HepG2 (cell line): ENCODE measurements around the gene HSDL1. TPM values are rescaled to one million over a fixed set of nuclear protein-coding genes. Genes with fewer than 3 reads are reported as not detected.

ENCODE experiments used
- ATAC-seq: fragments of 200-7000 bp; cut with Tn5 transposase; 3 replicates; pipeline ENCODE4 v1.9.1; 2020; ENCODE audit warnings: mild to moderate bottlenecking, moderate library complexity
- BruUV-seq: library from RNA; stranded (reverse); fragments of 400-500 nt; replicated peaks from 2 replicates; lab custom pipeline; 2021; lab: Mats Ljungman, UMichigan
- CTCF ChIA-PET: fragments of 300-600 bp; formaldehyde crosslinking; extraction: SDS; loops from one replicate; lab custom pipeline; 2021; ENCODE audit warnings: low total read pairs, inconsistent platforms, low intra/inter-chr PET ratio; lab: Yijun Ruan, JAX
- POLR2A ChIA-PET: fragments of 350-600 bp; sonication (Branson Sonifier 250); formaldehyde crosslinking; loops from one replicate; lab custom pipeline; 2020; ENCODE audit warnings: antibody characterized with exemption, inconsistent platforms; lab: Yijun Ruan, JAX
- DNase-seq: peaks from one replicate; pipeline ENCODE4 v3.0.0-alpha.2; 2015; ENCODE audit warnings: low spot score
- FAIRE-seq: peaks from 3 replicates; lab custom pipeline; 2011; peaks lifted over from hg19 to GRCh38; lab: Jason Lieb, UNC
- H2AFZ ChIP-seq: one replicate; pipeline ENCODE4 v1.6.1; 2011; ENCODE audit warnings: low read length, inconsistent platforms
- H3K27ac ChIP-seq: fragments of 300-600 bp; 3 replicates; pipeline ENCODE4 v1.8.0; 2011; ENCODE audit warnings: mixed run types, mild to moderate bottlenecking, mixed read lengths, low read length, inconsistent platforms; ENCODE audit not compliant: insufficient read depth; ENCODE audit errors: extremely low read length
- H3K27me3 ChIP-seq, 2 experiments: fragments of 200-600 bp in 1 of 2; 2 replicates in 1 of 2; 3 replicates in 1 of 2; pipeline versions ENCODE4 v1.6.0 to v1.8.0; 2011; ENCODE audit warnings: low read length in 2 of 2, mild to moderate bottlenecking in 2 of 2, moderate library complexity in 2 of 2, inconsistent platforms in 1 of 2; ENCODE audit not compliant: insufficient read depth in 2 of 2, control insufficient read depth in 1 of 2
- H3K36me3 ChIP-seq, 2 experiments: fragments of 200-600 bp in 1 of 2; replicated peaks in 1 of 2; 2 replicates in 1 of 2; 3 replicates in 1 of 2; pipeline versions ENCODE4 v1.5.1 to v1.8.0; 2011; ENCODE audit warnings: low read length in 2 of 2, inconsistent platforms in 1 of 2; ENCODE audit not compliant: insufficient read depth in 2 of 2, control insufficient read depth in 1 of 2
- H3K4me1 ChIP-seq: 2 replicates; pipeline ENCODE4 v1.5.1; 2012; ENCODE audit warnings: low read length, inconsistent platforms; ENCODE audit not compliant: insufficient read depth
- H3K4me2 ChIP-seq: 2 replicates; pipeline ENCODE4 v1.6.0; 2011; ENCODE audit warnings: low read depth, low read length, inconsistent platforms
- H3K4me3 ChIP-seq, 3 experiments: fragments of 200-600 bp in 1 of 3; sonication (generic), shearing (Covaris generic) in 1 of 3; replicated peaks in 1 of 3; 2 replicates each; pipeline ENCODE4 v1.5.1; 2011 to 2016; ENCODE audit warnings: low read length in 3 of 3, inconsistent platforms in 2 of 3, low read depth in 2 of 3, mild to moderate bottlenecking in 2 of 3, control low read depth in 1 of 3, mixed read lengths in 1 of 3; ENCODE audit not compliant: insufficient read depth in 1 of 3
- H3K79me2 ChIP-seq: one replicate; pipeline ENCODE4 v1.6.1; 2011; ENCODE audit warnings: low read length, inconsistent platforms; ENCODE audit not compliant: insufficient read depth
- H3K9ac ChIP-seq: 2 replicates; pipeline ENCODE4 v1.6.0; 2011; ENCODE audit warnings: mild to moderate bottlenecking, low read depth, low read length, inconsistent platforms; ENCODE audit not compliant: insufficient read depth
- H3K9me3 ChIP-seq: 2 replicates; pipeline ENCODE4 v1.5.1; 2012; ENCODE audit warnings: mild to moderate bottlenecking, low read length
- H4K20me1 ChIP-seq: 2 replicates; pipeline ENCODE4 v1.6.0; 2011; ENCODE audit warnings: inconsistent platforms, mild to moderate bottlenecking, low read length, moderate library complexity; ENCODE audit not compliant: insufficient read depth
- CREB1 ChIP-seq, 2 experiments: fragments of 450-650 bp in 1 of 2; IDR thresholded peaks; 2 replicates each; pipeline ENCODE4 v1.6.1; 2016 to 2017; ENCODE audit warnings: control low read depth in 1 of 2, mild to moderate bottlenecking in 1 of 2, missing compliant biosample characterization in 1 of 2, missing genetic modification characterization in 1 of 2
- DMAP1 ChIP-seq: IDR thresholded peaks from 2 replicates; pipeline ENCODE4 v1.6.1; 2016
- EED ChIP-seq: sonication (generic); formaldehyde crosslinking; IDR thresholded peaks from 2 replicates; pipeline ENCODE4 v1.5.0; 2020; ENCODE audit warnings: mild to moderate bottlenecking, missing genetic modification reagents
- ELF4 ChIP-seq: sonication (generic); formaldehyde crosslinking; IDR thresholded peaks from 2 replicates; pipeline ENCODE4 v1.5.0; 2020; ENCODE audit warnings: missing genetic modification reagents, mild to moderate bottlenecking, moderate library complexity, borderline replicate concordance
- MEF2D ChIP-seq: sonication (generic); formaldehyde crosslinking; IDR thresholded peaks from 2 replicates; pipeline ENCODE4 v1.5.1; 2020; ENCODE audit warnings: mild to moderate bottlenecking, missing genetic modification reagents
- POLR2A ChIP-seq, 2 experiments: IDR thresholded peaks; 2 replicates each; pipeline ENCODE4 v1.6.1; 2011; ENCODE audit warnings: low read depth in 2 of 2, low read length in 2 of 2, mild to moderate bottlenecking in 1 of 2, moderate library complexity in 1 of 2; ENCODE audit not compliant: insufficient read depth in 1 of 2
- THYN1 ChIP-seq: sonication (generic); formaldehyde crosslinking; IDR thresholded peaks from 2 replicates; pipeline ENCODE4 v1.8.1; 2023; ENCODE audit warnings: low read depth, mild to moderate bottlenecking, moderate library complexity, missing genetic modification reagents, borderline replicate concordance
- ZNF772 ChIP-seq: sonication (generic); formaldehyde crosslinking; IDR thresholded peaks from 2 replicates; pipeline ENCODE4 v1.5.0; 2020; ENCODE audit warnings: mild to moderate bottlenecking, missing genetic modification reagents
- ZNF781 ChIP-seq: sonication (generic); formaldehyde crosslinking; IDR thresholded peaks from 2 replicates; pipeline ENCODE4 v1.5.1; 2020; ENCODE audit warnings: borderline replicate concordance, mild to moderate bottlenecking, missing genetic modification reagents; ENCODE audit errors: not compliant biosample characterization
- ZZZ3 ChIP-seq: sonication (generic); formaldehyde crosslinking; IDR thresholded peaks from 2 replicates; pipeline ENCODE4 v1.4.0; 2020; ENCODE audit warnings: missing genetic modification reagents, mild to moderate bottlenecking, borderline replicate concordance
- WGBS: methylation state at CpG from one replicate; pipeline ENCODE4 v1.1.6; 2017; ENCODE audit warnings: low lambda C conversion rate; 5-methylcytosine and 5-hydroxymethylcytosine counted together
- in situ Hi-C: cut with HindIII; loops from 2 replicates; pipeline ENCODE4 v1.10.0; 2017; ENCODE audit warnings: low pct_unique_long_range_greater_than_20kb; ENCODE audit not compliant: extremely low pct_ligation_motif_present
- intact Hi-C: fragments of 100-400 bp; cut with micrococcal nuclease; formaldehyde crosslinking; loops from one replicate; pipeline ENCODE4 v1.10.0; 2022; ENCODE audit not compliant: unreplicated experiment
- polyA plus RNA-seq, 8 experiments: library from polyadenylated mRNA; depleted of rRNA in 3 of 8; stranded (reverse) in 7 of 8; unstranded in 1 of 8; fragments of >200 nt; fragmentation: Illumina TruSeq in 4 of 8; extraction: Trizol in 4 of 8; gene quantifications; 2 replicates each; pipeline versions ENCODE4 v1.2.1 to v1.2.3, GENCODE V29; 2011 to 2016; ENCODE audit warnings: low read depth in 4 of 8, missing spikeins in 1 of 8, mixed read lengths in 1 of 8; ENCODE audit not compliant: insufficient read depth in 1 of 8
- total RNA-seq, 5 experiments: library from RNA; depleted of rRNA; stranded (reverse); fragments of >200 nt; fragmentation: Illumina TruSeq; extraction: Trizol; gene quantifications; 2 replicates each; pipeline ENCODE4 v1.2.3, GENCODE V29; 2016; ENCODE audit warnings: low read depth in 1 of 5
- TF ChIP-seq, protein P1 (sequence below): sonication (generic); formaldehyde crosslinking; IDR thresholded peaks from 2 replicates; pipeline ENCODE4 v1.5.1; 2020; ENCODE audit warnings: mild to moderate bottlenecking, moderate library complexity, missing genetic modification reagents

The HSDL1 gene
- total and polyA plus RNA-seq, 2 of the 13 experiments (the other 11 are each of a cell fraction or from before 2014, with no cell fraction given): 49.2 to 49.7 TPM

DNA sequence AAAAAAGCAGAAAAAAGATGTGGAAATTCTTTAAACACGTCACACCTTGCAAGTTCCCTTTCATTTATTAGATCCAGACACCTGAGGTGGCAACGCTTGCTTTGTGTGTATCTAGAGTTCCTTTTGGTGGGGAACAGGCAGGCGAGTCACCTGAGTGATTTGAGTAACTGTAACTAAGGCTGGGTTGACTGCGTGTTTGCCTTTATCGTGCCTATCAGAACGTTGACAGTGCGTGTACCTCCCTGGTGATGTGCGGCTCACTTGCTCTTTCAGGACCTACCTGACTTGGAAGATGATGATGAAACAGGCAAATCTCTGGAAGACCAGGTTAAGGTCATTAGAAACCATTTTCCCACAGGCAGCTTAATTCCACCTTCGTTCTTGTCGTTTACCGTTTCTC is 29.4 kb upstream of the HSDL1 start:
- FAIRE-seq (no peak), DNase-seq (no peak), ATAC-seq (no peak)
- CTCF ChIA-PET: interaction anchor here (1.2 to 2.1 kb wide), 3 partner anchors 30 to 90 kb away, joined by 3 to 23 read pairs (median 6); partner anchors contain the start of genes DNAAF1 and HSDL1
- Histone ChIP-seq H3K36me3 (peaks cover 1 to 9% of the 10 kb centered on the region in 2 experiments; a peak in 2 of 5 replicates), H3K27ac (no peak overlapping the region), H3K27me3 (peaks cover 3 to 11% of the 10 kb centered on the region in 2 experiments; a peak in 4 of 5 replicates), H4K20me1 (no peaks in the 10 kb centered on the region), H3K4me1 (peaks cover 37% of the 10 kb centered on the region), H3K9me3 (no peaks in the 10 kb centered on the region), H3K79me2 (no peaks in the 10 kb centered on the region), H2AFZ (no peak overlapping the region), H3K4me2 (peak overlapping the region; percentile 28), H3K4me3 (no peak overlapping the region), H3K9ac (no peak overlapping the region)
- POLR2A ChIA-PET: no interaction called here
- BruUV-seq: no TSS peak
- in situ Hi-C loops (no loop called here), intact Hi-C loops (loop anchor here (2.0 kb wide), 1 partner anchor 30 kb away; the partner anchor contains the start of genes DNAAF1 and HSDL1)
- 22% methylated on average over 11 of the region's 11 CpGs for WGBS
- TF ChIP-seq ELF4 (CRISPR knock-in tag): no peak
- TF ChIP-seq DMAP1 (CRISPR knock-in tag): no peak
- no peak for TF ChIP-seq MEF2D (CRISPR knock-in tag)
- TF ChIP-seq, protein P1, sequence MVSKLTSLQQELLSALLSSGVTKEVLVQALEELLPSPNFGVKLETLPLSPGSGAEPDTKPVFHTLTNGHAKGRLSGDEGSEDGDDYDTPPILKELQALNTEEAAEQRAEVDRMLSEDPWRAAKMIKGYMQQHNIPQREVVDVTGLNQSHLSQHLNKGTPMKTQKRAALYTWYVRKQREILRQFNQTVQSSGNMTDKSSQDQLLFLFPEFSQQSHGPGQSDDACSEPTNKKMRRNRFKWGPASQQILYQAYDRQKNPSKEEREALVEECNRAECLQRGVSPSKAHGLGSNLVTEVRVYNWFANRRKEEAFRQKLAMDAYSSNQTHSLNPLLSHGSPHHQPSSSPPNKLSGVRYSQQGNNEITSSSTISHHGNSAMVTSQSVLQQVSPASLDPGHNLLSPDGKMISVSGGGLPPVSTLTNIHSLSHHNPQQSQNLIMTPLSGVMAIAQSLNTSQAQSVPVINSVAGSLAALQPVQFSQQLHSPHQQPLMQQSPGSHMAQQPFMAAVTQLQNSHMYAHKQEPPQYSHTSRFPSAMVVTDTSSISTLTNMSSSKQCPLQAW (CRISPR knock-in tag): no peak
- no peak for TF ChIP-seq ZZZ3 (CRISPR knock-in tag)
- no peak for TF ChIP-seq EED
- TF ChIP-seq POLR2A (IDR thresholded peaks at IDR 0.05; ENCODE audit: insufficient read depth in 1 of 2, low read depth in 2 of 2, low read length in 2 of 2): no peak
- no peak for TF ChIP-seq ZNF772
- TF ChIP-seq CREB1 (IDR thresholded peaks at IDR 0.05): no peak
- no peak for TF ChIP-seq CREB1 (CRISPR knock-in tag; IDR thresholded peaks at IDR 0.05)
- no peak for TF ChIP-seq THYN1 (CRISPR knock-in tag)
- TF ChIP-seq ZNF781 (CRISPR knock-in tag): no peak
- TF ChIP-seq, all 625 proteins: peak for 0
